IMR-90 (cell line): Measurements from ENCODE around the gene STAT5B.

ENCODE experiments used
- FOS ChIP-seq: fragments of 150-350 bp; IDR thresholded peaks from 2 replicates; pipeline ENCODE4 v1.6.1; 2016; ENCODE audit warnings: low read depth, low read length
- MAZ ChIP-seq: IDR thresholded peaks from 2 replicates; pipeline ENCODE4 v1.6.1; 2012; ENCODE audit warnings: low read depth, mild to moderate bottlenecking, low read length, improper control_type of control experiment, moderate library complexity, borderline replicate concordance
- RAD21 ChIP-seq: IDR thresholded peaks from 2 replicates; pipeline ENCODE4 v1.6.1; 2012; ENCODE audit warnings: low read length, improper control_type of control experiment
- RFX5 ChIP-seq: IDR thresholded peaks from 2 replicates; pipeline ENCODE4 v1.8.0; 2012; ENCODE audit warnings: low read depth, mild to moderate bottlenecking, low read length, moderate library complexity
- TF ChIP-seq, protein P1 (sequence below): conservative IDR thresholded peaks from 2 replicates; pipeline ENCODE4 v1.5.1; 2012; ENCODE audit warnings: mild to moderate bottlenecking, low read depth, low read length, improper control_type of control experiment
- TF ChIP-seq, protein P2 (sequence below): fragments of 150-350 bp; IDR thresholded peaks from 2 replicates; pipeline ENCODE4 v1.6.1; 2017; ENCODE audit warnings: mild to moderate bottlenecking, antibody characterized with exemption, low read length, low read depth

DNA sequence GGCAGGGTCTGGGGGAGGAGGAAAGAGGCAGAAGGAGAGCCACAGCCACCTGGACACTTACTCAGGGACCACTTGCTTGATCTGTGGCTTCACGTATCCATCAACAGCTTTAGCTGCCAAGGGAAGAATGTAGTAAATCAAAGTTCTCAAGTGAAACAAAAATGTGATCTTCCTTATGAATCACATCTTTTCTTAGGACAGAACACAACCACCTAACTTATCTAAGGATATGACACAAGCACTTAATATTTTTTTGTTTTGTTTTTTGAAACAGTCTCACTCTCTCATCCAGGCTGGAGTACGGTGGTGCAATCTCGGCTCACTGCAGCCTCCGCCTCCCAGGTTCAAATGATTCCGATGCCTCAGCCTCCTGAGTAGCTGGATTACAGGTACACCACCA lies 73.5 kb downstream of the STAT5B start:
- TF ChIP-seq, protein P1, sequence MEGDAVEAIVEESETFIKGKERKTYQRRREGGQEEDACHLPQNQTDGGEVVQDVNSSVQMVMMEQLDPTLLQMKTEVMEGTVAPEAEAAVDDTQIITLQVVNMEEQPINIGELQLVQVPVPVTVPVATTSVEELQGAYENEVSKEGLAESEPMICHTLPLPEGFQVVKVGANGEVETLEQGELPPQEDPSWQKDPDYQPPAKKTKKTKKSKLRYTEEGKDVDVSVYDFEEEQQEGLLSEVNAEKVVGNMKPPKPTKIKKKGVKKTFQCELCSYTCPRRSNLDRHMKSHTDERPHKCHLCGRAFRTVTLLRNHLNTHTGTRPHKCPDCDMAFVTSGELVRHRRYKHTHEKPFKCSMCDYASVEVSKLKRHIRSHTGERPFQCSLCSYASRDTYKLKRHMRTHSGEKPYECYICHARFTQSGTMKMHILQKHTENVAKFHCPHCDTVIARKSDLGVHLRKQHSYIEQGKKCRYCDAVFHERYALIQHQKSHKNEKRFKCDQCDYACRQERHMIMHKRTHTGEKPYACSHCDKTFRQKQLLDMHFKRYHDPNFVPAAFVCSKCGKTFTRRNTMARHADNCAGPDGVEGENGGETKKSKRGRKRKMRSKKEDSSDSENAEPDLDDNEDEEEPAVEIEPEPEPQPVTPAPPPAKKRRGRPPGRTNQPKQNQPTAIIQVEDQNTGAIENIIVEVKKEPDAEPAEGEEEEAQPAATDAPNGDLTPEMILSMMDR, result no peak
- TF ChIP-seq RFX5 (no peak), MAZ (no peak), RAD21 (no peak), FOS (no peak)
- TF ChIP-seq, protein P2, sequence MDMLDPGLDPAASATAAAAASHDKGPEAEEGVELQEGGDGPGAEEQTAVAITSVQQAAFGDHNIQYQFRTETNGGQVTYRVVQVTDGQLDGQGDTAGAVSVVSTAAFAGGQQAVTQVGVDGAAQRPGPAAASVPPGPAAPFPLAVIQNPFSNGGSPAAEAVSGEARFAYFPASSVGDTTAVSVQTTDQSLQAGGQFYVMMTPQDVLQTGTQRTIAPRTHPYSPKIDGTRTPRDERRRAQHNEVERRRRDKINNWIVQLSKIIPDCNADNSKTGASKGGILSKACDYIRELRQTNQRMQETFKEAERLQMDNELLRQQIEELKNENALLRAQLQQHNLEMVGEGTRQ, result no peak
